HFF-Myc (cell line): Measurements from ENCODE around the gene SPI1.

Experiments
- DNase-seq: peaks from one replicate; pipeline ENCODE4 v3.0.0-alpha.2; 2011; ENCODE audit warnings: low read depth; ENCODE audit errors: extremely low read depth
- H3K4me3 ChIP-seq: replicated peaks from 2 replicates; pipeline ENCODE4 v1.5.1; 2011; ENCODE audit warnings: low read depth, mild to moderate bottlenecking, control low read depth, low read length
- TF ChIP-seq, protein P1 (sequence below): IDR thresholded peaks from 2 replicates; pipeline ENCODE4 v1.5.1; 2012; ENCODE audit warnings: mild to moderate bottlenecking, low read depth, low read length, control low read depth; ENCODE audit errors: missing control alignments

The SPI1 gene

DNA sequence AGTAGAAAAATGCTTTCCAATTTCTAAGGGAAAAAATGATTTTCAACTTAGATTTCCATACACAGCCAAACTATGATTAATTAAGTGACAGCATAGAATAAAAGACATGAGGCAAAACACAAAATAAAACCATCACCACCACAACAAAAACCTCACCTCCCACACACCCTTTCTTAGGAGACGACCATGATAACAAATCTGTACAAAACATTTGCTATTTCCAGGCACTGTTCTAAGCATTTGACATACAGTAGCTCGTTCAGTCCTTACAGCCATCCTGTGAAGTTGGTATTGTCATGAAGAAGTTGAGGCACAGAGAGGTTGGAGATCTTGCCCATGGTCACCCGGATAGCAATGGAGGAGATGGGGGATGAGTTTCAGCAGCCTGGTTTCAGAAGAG lies 8.7 kb downstream of the SPI1 start:
- DNase-seq, result no peak
- TF ChIP-seq, protein P1, sequence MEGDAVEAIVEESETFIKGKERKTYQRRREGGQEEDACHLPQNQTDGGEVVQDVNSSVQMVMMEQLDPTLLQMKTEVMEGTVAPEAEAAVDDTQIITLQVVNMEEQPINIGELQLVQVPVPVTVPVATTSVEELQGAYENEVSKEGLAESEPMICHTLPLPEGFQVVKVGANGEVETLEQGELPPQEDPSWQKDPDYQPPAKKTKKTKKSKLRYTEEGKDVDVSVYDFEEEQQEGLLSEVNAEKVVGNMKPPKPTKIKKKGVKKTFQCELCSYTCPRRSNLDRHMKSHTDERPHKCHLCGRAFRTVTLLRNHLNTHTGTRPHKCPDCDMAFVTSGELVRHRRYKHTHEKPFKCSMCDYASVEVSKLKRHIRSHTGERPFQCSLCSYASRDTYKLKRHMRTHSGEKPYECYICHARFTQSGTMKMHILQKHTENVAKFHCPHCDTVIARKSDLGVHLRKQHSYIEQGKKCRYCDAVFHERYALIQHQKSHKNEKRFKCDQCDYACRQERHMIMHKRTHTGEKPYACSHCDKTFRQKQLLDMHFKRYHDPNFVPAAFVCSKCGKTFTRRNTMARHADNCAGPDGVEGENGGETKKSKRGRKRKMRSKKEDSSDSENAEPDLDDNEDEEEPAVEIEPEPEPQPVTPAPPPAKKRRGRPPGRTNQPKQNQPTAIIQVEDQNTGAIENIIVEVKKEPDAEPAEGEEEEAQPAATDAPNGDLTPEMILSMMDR, result no peak
- no peak overlapping the region for H3K4me3 ChIP-seq

DNA sequence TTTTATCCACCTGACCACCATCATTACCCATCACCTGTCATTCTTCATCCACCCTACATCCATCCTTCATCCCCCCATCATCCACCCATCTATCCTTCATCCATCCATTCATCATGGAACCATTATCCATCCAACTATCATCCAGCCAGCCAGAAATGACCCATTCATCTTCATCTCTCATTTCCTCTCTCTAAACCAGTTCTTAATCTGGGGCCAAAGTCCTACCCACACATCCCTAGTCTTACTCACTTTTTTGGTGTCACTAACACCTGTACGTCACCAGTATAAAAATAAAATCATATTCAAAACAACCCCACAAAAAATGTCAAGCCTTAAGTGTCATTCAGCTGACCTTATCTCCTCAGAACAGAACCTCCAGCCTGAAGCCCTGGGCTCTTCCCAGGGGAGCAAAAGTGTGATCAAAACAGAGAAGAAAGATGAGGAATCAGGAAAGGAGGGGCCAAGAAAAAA lies 12.3 kb downstream of the SPI1 start:
- H3K4me3 ChIP-seq, result no peak overlapping the region
- no peak for DNase-seq
- TF ChIP-seq, protein P1, result no peak

DNA sequence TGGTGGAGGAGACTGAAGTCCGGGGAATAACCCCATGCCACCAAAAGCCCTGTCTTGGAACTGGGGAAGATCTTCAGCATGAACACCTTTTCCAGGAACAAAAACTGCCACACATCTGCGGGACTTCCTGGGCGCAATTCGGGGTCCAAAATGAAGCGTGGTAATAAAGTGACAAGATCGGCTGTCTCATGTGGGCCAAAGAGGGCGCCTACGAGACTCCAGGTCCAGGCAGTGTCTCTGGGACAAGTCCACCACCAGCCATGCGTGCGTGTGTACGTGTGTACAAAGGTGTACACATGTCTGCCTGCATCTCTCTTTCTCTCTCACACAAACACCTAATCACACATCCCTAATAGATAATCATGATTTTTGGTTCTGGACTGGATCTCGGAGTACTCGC lies 16.9 kb downstream of the SPI1 start:
- TF ChIP-seq, protein P1, result no peak
- H3K4me3 ChIP-seq, result no peak overlapping the region

DNA sequence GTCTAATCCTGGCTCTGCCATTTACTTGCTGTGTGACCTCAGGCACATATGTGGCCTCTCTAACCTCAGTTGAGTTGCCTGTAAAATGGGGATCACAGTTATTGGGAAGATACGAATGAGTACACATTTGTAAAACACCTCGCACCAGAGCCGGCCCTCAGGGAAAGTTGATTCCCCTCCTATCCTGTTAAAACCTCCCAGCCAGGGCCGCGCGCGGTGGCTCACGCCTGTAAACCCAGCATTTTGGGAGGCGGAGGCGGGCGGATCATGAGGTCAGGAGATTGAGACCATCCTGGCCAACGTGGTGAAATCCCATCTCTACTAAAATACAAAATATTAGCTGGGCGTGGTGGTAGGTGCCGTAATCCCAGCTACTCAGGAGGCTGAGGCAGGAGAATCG lies 18.0 kb downstream of the SPI1 start:
- DNase-seq, result no peak

More for the DNA sequence above, 16.9 kb downstream of the SPI1 start:
- DNase-seq, result no peak

DNA sequence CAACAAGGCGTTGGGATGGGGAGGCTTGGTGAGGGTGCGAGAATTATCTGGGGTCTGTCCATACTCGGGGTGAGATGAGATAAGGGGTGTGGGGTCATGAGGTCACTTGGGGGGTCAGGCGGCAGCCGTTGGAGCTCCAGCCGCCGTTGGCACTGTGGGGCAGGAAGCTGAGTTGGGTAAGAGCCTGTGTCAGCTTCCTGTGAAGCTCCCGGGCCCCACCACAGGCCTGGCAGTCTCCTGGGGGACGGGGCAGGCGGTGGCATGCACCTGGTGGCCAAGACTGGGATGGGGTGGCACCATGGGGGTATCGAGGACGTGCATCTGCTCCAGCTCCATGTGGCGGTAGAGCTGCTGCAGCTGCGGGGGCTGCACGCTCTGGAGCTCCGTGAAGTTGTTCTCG lies 18.8 kb downstream of the SPI1 start:
- TF ChIP-seq, protein P1, result no peak
- H3K4me3 ChIP-seq, result no peak overlapping the region
- DNase-seq, result no peak

More for the DNA sequence above, 18.0 kb downstream of the SPI1 start:
- H3K4me3 ChIP-seq, result no peak overlapping the region
- TF ChIP-seq, protein P1, result no peak

DNA sequence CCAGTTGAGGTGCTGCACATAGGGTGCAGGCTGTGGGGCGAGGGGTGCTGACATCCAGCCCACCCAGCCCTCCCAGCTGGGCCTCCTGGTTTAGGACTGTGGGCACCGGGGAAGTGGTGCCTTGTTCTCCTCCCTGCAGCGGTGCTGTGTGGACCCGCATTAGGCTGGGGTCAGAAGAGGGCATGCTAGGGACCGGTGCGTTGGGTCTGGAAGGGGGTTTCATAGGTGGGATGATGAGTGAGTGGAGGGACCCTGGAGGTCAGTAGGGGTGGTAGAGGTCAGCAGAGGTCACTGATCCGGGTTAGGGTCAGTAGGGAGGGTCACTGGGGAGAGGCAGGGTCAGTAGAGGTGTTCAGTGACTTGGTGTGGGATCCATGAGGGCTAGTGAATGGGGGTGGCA lies 19.2 kb downstream of the SPI1 start:
- TF ChIP-seq, protein P1, result no peak
- no peak overlapping the region for H3K4me3 ChIP-seq

DNA sequence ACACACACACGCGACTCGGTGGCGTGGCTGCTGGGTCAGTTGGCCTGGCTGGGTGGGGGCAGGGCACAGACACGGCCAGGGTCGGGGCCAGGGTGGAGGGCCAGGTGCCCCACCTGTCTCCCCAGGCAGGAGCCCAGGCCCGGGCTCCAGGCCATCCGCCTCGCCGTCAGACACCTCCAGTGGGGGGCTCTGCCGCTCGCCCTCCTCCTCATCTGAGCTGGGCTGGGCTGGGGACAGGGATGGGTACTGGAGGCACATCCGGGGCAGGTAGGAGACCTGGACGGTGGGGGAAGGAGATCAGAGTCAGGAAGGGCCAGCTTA lies 19.7 kb downstream of the SPI1 start:
- TF ChIP-seq, protein P1, result no peak
- H3K4me3 ChIP-seq, result no peak overlapping the region
- no peak for DNase-seq

More for the DNA sequence above, 19.2 kb downstream of the SPI1 start:
- DNase-seq, result no peak
